Activated CD4-positive, alpha-beta T cell treated with anti-CD3 and anti-CD28 coated beads for 48 hours (primary cell): ENCODE data around the gene GMEB2.
"Not testable (repeated sequence)": the region's sequence is repeated elsewhere in the genome, so short reads cannot be mapped to it uniquely, and the experiment has no call there.

ENCODE experiments used
- DNase-seq: peaks from one replicate; pipeline ENCODE4 v3.0.0-alpha.2; 2020

The GMEB2 gene

DNA sequence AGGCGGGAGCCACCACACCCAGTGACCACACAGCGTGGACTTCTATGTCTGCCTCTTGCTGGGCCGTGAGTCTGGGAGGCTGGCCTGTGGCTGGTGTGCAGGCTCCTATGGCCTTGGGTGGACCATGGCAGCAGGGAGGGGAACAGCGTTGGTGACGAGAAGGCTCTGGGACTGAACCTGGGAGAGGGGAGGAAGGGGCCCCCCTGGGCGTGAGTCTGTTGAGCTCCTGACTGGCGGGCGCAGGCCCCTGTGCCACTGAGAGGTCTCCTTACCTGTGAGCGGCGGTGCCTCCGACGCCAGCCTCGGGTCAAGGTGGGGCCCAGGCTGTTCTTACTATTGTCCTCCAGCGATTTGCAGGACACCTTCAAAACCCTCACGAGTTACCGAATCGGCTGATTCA lies 40.1 kb downstream of the GMEB2 start:
- DNase-seq = no peak

DNA sequence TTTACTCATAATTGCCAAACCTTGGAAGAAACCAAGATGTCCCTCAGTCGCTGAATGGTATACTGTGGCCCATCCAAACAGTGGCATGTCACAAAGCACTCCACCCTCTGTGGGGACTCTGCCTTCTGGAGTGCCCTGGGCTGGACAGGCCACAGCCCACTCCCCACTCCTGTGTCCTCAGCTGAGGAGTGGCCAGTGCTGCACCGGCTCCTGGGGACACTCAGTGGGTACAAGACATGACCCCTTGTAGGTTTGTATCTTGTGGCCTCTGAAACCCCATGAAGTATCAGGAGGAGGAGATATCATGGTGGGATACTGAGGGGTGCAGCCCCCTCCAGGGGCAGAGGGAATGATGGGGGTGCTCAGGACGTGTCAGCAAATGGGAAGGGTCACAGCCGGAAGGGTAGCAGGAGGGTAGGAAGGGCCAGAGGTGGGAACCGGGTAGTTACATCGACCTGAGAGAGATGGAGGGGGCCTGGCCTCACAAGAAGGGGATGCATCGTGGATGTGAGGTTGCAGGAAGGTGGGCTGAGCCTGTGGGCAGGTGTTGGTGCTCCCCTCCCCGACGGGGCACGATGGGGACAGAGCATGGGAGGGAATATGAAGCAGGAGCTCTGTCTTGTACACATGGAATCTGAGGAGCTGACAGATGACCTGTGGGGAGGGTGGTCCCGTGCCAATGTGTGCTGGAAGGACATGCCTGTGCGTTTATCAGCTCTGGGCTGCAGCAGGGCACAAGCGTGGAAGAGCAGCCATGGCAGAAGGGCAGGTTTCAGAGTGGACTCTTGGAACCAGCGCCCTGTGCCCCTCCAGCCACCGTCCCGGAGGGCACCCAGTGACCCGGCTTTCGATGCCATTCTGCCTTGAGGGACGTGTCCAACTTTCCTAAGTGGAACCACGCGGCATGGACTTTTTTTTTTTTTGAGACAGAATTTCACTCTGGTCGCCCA lies 41.0 kb downstream of the GMEB2 start:
- DNase-seq = no peak

DNA sequence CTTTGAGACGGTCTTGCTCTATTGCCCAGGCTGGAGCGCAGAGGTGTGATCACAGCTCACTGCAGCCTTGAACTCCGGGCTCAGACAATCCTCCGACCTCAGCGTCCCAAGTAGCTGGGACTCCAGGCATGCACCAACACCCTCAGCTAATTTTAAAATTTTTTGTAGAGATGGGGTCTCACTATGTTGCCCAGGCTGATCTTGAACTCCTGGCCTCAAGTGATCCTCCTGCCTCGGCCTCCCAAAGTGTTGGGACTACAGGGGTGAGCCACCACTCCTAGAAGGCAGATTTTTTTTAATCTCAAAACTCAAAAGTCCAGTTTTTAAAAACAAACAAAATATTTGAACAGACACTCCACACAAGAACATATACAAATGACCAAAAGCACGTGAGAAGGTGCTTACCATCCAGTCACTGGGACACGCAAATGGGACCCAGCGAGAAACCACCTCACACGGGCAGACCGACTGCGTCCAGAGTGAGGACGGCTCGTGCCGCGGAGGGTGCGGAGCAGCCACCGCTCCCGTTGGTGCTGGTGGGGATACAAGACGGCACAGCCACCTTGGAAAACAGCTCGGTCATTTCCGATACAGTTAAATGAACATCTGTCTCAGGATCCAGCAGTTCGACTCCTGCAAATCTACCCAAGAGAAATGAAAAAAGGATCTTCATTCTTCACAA lies 44.4 kb downstream of the GMEB2 start:
- no peak for DNase-seq

DNA sequence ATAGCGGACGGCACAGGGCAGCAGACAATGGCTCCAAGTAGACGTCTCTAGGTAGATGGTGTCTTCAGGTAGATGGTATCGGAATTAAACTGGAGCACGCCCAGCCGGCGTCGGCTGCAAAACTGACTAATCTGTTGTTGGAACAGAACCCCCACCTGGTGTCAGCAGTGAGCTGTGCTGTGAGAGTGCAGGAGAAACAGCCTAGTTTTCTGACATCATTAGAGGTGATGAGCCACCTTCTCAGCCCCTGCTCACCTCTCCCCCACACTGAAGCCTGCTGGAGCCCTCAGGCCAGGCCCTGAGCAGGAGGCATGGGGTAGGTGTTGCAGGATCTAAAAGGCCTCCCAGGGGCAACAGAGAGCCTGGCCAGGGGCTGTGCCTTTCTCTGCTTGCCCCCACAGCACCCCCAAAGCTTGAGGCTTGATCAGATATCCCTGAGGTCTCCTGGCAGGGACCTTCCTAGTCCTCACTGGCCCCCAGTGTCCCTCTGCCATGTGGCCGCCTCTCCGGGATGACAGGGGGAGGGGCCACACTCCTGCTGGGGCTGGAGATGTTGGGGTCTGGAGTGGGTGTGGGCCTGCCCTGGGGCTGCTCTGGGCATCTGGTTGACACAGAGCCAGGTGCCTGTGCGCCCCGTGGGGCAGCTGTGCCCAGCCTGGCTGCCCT lies 46.0 kb downstream of the GMEB2 start:
- peak; percentile 82 for DNase-seq

DNA sequence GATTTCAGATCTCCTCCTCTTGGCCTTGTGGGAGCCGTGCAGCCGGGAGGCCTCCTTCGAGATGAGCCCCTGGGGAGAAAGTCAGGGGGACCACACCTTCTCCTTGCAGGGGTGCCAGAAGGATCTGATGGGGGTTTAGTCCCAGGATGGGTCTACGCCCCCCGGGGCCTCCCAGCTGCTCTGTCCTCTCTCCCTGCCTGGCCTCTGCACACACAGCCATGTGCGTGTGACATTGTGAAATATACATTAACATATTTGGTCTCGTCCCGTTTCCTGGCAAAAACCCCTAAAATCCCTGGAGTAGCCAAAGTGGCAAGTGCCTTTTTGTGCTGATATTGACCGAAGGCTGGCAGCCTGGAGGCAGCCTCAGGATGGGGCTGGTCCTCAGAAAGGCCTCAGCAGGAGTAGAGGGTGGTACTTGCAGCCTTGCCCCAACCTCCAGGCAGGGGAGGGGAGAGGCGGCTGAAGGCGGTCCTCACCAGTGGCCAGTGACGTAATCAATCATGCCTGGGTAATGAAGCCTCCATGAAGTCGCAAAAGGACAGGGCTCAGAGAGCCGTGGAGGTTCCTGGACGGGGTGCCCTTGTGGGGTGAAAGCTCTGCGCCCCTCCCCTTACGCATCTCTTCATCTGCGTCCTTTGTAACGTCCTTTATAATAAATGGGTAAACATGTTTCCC lies 47.7 kb downstream of the GMEB2 start:
- DNase-seq = no peak

DNA sequence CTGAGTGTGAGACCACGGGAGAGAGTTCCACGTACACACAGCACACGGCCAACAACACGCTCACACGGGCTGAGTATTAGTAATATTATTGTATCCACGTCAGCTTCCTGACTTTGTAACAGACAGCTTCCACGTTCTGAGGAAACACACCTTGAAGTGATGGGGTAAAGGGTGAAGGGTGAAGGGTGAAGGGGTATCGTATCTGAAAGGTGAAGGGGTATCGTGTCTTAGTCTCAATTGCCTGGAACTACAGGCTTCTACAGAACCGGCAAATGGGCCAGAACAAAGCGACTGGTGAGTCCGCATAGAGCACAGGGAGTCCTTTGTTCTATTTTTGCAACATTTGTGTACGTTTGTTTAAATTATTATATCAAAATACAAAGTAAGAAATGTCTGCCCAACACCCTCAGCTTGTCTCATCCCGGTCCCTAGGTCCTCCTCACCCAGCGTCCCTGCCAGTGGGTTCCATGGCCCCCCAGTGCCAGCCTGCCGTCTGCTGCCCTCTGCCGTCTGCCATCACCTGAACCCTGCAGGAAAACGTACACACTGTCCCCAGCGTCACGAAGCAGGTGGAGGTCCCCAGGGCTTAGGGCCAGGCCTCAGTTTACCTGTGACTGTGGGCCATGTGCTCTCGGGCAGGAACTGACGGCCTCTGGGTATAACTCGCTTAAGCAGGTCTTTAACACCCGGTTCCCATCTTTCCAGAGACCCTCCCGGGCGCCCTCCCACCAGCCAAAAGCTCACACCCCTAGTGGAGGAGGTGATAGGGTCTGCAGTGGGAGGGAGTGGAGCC lies 48.5 kb downstream of the GMEB2 start:
- DNase-seq = no peak

DNA sequence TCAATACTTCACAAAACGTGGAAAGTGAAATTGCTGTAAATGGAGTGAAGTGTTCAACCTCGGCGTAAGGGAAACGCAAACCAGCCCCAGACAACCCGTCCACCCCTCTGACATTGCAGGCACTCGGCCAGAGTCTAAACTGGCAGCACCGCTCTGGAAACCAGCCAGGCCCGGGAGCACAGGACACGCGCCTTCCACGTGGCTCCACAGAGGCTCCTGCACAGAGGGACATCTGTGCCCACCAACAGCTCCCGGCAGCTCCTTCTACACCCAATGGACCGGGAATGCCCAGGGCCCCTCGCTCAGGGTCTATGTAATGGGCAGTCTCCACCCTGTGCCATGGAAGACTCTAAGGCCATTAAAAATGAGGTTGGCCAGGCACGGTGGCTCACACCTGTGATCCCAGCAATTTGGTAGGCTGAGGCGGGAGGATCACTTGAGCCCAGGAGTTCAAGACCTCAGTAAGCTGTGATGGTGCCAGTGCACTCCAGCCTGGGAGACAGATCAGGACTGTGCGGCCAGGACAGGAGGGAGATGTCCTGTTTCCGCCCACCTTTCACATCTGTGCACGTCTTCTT lies 49.5 kb downstream of the GMEB2 start:
- DNase-seq = no peak

DNA sequence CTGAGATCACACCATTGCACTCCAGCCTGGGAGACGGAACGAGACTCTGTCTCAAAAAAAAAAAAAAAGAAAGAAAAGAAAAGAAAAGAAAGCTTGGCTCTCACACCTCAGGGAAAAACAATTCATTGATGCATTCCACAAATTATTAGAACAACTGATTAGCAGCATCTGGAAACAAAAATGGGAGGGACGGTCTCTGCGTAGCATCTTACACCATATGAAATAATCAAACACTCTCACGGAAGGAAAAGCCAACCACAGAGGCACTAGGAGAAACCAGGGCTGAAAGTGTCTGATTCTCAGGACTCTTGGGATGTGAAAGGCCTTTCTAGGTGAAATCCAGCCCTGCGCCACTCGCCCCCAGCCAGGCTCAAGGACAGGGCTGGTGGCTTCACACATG lies 50.6 kb downstream of the GMEB2 start:
- no peak for DNase-seq

DNA sequence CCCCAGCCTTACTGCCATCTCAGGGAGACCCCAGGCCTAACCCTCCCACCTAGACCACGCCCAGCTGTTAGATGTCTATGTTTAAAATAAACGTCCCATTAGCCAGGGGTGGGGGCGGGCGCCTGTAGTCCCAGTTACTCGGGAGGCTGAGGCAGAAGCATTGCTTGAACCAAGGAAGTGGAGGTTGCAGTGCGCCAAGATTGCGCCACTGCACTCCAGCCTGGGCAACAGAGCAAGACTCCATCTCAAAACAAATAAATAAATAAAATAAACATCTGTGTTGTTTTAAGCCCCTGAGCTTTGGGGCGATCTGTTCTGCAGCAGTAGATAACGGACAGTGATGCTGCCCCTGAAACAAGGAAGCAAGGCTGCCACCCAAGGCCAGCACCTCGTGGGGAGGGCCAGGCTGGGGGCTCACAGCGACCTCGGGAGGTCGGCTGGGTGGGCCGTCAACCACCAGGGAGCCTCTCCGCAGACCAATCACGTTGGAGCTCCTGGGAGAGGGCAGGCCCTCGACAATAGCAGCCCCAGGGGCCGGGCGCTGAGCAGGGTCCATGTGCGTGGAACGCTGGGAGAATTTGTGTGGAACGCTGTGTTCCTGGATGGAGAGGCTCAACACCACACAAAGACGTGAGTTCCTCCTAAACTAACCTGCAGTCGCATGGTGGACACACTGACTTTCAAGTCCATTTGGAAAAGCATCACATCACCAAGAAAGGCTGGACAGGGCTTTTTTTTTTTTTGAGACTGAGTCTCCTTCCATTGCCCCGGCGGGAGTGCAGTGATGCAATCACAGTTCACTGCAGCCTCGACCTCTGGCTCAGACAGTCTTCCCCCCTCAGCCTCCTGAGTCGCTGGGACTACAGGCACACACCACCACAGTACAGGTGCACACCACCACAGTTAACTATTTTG lies 51.8 kb downstream of the GMEB2 start:
- DNase-seq = no peak

DNA sequence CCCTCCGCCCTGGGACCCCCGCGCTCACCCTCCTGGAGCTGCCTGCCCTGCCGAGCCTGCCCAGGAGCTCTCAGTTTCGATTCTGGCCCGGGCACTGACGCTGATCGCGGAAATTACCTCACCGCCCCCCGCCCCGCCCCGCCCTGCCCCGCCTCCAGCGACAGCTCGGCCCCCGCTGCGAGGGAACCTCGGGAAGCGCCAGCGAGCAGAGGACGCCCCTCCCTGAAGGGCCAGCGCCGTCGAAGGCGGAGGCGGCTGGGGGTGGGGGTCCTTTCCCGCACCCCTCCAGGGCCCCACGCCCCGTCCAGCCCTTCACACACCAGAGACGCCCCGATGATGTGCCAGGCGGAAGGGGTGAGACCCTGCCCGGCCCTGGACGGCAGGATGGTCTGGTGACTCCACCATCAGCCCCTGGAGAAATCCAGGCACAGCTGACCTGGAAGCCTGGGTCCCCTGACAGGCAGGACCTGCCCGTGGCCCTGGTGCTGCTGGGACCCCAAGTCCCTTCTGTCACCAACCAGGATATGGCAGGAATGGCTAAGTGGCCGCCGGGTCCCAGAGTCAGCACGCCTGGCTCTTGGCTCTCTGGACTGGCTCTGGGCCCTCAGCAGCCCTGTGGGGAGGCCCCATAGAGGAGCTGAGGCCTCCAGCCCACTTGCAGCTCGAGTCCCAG lies 52.6 kb downstream of the GMEB2 start, which contains the start of gene HELZ2:
TSS of gene HELZ2 (minus strand) at position 84 of the 673 bp plus-strand sequence. CDS start 1,854 bp downstream, outside the sequence.
- peak; percentile 56 for DNase-seq

DNA sequence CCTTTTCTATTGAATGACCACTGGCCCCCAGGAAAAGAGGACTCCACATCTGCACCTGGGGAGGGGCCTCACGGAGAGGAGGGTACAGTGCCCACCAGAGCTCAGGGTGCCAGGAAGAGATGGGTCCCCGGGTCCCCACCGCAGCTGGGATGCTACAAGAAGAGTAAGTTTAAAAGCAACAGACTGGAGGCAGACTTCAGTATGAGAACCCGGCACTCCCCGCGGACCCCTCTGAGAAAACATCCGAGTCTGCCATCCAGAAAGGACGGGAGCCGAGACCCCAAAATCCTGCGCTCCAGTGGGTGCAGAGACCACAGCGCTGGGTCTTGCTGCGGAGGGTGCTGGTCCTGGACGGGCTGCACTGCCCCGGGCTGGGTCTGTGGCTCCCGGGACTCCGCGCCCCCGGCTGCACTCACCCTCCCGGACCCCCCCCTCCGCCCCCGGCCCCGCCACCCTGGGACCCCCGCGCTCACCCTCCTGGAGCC lies 53.2 kb downstream of the GMEB2 start:
- DNase-seq = no peak

DNA sequence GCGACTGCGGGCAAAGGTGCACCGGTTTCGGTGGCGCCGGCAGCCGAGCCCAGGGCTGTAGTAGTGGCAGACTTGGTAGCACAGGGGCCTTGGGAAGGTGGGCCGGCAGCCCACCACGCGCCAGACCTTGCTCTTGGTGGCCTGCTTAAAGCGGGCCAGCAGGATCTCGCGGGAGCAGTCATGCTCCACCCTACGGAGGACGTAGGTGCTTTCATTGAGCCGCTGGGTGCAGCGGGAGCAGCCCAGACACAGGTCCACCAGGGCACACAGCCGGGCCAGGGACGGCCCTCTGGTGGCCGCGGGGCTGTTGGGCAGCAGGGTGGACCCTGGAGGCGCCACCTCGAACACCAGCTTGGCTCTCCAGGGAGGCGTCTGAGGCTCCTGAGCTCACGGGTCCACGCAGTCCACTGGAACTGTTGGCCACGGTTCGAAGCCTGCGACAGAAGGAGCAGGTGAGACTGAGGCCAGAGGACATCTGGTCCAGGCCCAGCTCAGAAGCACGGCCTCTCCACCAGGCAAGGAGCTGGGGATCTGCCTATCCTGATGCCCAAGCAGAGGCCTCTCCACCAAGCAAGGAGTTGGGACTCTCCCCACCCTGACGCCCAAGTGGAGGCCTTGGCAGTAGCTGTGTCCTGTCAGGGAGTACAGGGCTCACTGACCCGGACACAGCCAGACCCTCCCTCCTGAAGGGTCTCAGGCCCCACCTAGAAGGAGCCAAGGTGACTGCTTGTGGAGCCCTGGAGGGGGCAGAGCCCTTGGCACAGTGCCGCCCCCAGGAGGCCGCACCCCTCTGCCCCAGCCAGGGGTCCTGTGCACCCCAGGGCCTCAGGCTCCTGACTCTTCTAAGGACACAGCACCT lies 53.9 kb downstream of the GMEB2 start:
- no peak for DNase-seq

DNA sequence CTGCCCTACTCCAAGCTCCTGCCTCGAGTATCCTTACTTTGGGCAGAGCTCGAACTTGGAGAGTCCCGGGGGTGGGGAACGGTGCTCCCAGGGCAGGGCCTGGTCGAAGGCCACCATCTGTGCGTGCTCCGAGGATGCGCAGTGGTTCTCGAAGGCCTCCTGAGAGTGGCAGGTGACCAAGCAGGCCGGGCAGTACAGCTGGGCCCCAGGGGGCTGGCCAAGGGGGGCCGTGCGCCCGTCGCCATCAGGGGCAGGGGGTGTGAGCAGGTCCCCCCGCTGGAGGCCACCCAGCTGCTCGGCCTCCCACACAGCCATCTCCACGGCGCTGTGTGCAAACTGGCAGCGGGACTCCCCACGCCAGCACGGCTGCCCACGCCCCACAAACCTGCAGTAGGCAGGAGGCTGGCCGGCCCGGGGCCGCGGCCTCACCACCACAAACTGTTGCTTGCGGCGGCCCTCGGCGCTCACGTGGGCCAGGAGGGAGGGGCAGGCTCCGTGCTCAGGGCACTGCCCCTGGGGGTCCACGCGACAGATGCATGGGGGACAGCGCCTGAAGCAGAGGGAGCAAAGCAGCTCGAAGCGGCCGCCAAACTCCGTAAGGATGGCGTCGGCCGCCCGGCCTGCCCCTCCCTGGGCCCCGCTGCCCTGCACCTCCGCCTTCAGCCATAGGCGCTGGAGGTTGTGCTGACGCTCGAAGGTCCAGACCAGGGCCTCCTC lies 54.7 kb downstream of the GMEB2 start:
- DNase-seq = no peak

DNA sequence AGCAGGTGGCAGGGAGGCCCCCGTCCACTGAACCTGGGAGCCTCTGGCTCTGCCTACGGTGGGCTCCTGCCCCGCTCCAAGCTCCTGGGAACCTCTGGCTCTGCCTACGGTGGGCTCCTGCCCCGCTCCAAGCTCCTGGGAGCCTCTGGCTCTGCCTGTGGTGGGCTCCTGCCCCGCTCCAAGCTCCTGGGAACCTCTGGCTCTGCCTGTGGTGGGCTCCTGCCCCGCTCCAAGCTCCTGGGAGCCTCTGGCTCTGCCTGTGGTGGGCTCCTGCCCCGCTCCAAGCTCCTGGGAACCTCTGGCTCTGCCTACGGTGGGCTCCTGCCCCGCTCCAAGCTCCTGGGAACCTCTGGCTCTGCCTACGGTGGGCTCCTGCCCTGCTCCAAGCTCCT lies 55.8 kb downstream of the GMEB2 start:
- not testable (repeated sequence) for DNase-seq

DNA sequence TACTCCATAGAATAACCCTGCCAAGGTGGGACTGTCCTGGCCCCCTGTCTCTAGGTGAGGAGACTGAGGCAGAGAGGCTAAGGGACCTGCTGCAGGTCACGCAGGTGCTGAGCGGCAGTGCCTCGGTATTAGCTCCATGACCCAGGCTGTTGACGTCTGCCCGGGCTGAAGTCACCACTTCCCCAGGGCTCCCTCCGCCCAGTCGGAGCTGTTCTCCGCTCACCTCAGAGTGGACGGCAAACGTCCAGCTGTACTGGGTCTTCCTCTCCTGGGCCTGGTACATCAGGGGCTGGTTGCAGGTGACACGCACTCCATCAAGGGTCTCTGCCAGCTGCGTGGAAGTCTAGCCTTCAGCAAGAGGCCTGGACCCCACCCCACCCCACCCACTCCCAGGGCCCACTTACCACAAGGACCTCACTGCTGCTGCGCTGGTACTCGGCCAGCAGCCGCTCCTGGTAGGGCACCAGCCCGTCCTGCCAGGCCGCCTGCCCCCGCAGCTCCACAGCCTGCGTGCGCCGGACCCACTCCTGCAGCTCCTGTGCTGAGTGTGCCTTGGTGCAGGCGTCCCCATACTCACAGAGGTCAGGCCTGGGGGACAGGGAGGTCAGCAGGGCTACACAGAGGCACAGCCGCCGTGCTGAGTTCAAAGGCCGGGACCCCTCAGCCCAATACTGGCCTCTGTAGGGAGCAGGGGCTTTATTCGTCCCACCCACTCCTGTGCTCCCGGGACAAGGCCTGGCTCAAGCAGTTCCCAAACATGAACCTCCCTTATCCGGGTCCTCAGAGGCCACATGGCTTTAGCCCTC lies 56.4 kb downstream of the GMEB2 start:
- DNase-seq = no peak

DNA sequence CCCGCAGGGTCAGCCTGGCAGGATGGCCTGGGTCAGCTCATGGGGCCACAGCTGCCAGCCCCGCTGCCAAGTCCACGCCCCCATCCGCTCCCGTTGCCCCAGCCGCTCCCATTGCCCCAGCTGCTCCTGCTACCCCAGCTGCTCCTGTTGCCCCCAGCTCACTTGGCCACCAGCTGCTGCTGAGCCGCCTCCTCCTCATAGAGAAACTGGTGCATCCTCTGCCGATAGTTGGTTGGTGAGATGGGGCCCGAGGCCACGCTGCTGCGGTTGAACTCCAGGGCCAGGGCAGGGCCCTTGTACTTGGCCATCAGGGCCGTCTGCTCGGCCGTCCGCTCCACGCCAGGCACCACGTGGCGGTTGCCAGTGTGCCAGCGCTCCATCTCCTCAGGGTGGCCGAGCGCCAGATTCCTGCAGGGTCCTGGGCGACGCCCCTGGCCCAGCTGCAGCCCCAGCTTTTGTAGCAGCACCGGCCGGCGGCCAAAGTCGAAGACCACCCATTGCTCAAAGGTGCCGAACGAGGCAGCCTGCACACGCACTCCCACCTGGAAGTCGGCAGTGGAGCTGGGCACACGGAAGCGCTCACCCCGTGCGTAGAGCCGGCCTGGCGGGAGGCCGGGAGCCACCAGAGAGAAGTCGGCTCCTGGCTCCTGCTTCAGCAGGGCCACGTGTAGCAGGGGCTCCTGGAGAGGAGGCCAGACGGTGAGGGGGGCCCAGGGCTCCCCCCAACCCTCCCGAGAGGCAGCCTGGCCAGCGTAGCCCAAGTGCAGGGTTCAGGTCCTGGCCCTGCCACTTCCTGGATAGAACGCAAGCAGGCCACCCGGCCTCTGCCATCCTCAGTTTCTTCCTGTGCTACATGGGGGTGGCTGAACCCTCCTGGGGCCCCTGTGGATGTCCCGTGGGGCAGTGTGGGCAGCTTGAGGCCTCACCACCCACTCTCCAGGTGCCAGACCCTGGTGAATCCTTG lies 57.6 kb downstream of the GMEB2 start:
- no peak for DNase-seq
